ENCODE results near the gene PEAR1. TPM values are rescaled to one million over a fixed set of nuclear protein-coding genes. Genes with fewer than 3 reads are reported as not detected.

PEAR1 gene
- total RNA-seq, 4 donors from 2014 or later: 5.9 to 40.9 (median 8.7) TPM

- no peak for TF ChIP-seq CTCF (IDR thresholded peaks at IDR 0.05; ENCODE audit: low read depth)
These were observed 15.9 kb upstream of the PEAR1 start for GRCh38 chr1:156877433-156878170.

- TF ChIP-seq CTCF (IDR thresholded peaks at IDR 0.05; ENCODE audit: low read depth): no peak
These were observed 13.6 kb upstream of the PEAR1 start for GRCh38 chr1:156879876-156880275.

GRCh38 chr1:156880473-156880872 is 13.0 kb upstream of the PEAR1 start:
- no peak for TF ChIP-seq CTCF (IDR thresholded peaks at IDR 0.05; ENCODE audit: low read depth)

- no peak for TF ChIP-seq CTCF (IDR thresholded peaks at IDR 0.05; ENCODE audit: low read depth)
These were observed 12.4 kb upstream of the PEAR1 start for GRCh38 chr1:156881101-156881500.

- TF ChIP-seq CTCF (IDR thresholded peaks at IDR 0.05; ENCODE audit: low read depth): no peak
These were observed 11.9 kb upstream of the PEAR1 start for GRCh38 chr1:156881663-156882062.

GRCh38 chr1:156882543-156882942 is 11.0 kb upstream of the PEAR1 start:
- TF ChIP-seq CTCF (IDR thresholded peaks at IDR 0.05; ENCODE audit: low read depth): no peak

GRCh38 chr1:156883919-156884318 is 9.6 kb upstream of the PEAR1 start:
- TF ChIP-seq CTCF (IDR thresholded peaks at IDR 0.05; ENCODE audit: low read depth): no peak
